BJ (cell line): ENCODE data around the gene THG1L. TPM values are rescaled to one million over a fixed set of nuclear protein-coding genes. Genes with fewer than 3 reads are reported as not detected.

Source experiments
- CTCF ChIA-PET: fragments of 350-600 bp; formaldehyde crosslinking; extraction: SDS; loops from one replicate; lab custom pipeline; 2021; ENCODE audit warnings: antibody characterized with exemption, inconsistent platforms; lab: Yijun Ruan, JAX
- POLR2A ChIA-PET: fragments of 300-600 bp; sonication (Branson Sonifier 250); formaldehyde crosslinking; extraction: SDS; loops from one replicate; lab custom pipeline; 2021; ENCODE audit warnings: antibody characterized with exemption; lab: Charles Lee
- DNase-seq: peaks from one replicate; pipeline ENCODE4 v3.0.0-alpha.2; 2011; ENCODE audit warnings: low read depth
- H3K27me3 ChIP-seq: 2 replicates; pipeline ENCODE4 v1.6.0; 2011; ENCODE audit warnings: low read length; ENCODE audit not compliant: control insufficient read depth, insufficient read depth
- H3K36me3 ChIP-seq: 2 replicates; pipeline ENCODE4 v1.5.1; 2011; ENCODE audit warnings: low read length; ENCODE audit not compliant: control insufficient read depth, insufficient read depth
- H3K4me3 ChIP-seq: 2 replicates; pipeline ENCODE4 v1.5.1; 2011; ENCODE audit warnings: low read depth, mild to moderate bottlenecking, control low read depth, low read length
- polyA plus RNA-seq: library from polyadenylated mRNA; depleted of rRNA; stranded (reverse); fragments of >200 nt; gene quantifications from 2 replicates; pipeline ENCODE4 v1.2.3, GENCODE V29; 2011; rRNA removed
- small RNA-seq: library from RNA; depleted of rRNA; stranded (forward); fragments of <200 nt; gene quantifications from one replicate; pipeline ENCODE3, GENCODE V24; 2012; ENCODE audit warnings: low replicate concordance, low read depth; ENCODE audit not compliant: insufficient read length
- TF ChIP-seq, protein P1 (sequence below): IDR thresholded peaks from 2 replicates; pipeline ENCODE4 v1.5.1; 2011; ENCODE audit warnings: low read depth, mild to moderate bottlenecking, control low read depth, inconsistent platforms, low read length, moderate library complexity; ENCODE audit not compliant: insufficient read depth

Gene THG1L
- polyA plus RNA-seq, 1 experiment, result 29.5 TPM

DNA sequence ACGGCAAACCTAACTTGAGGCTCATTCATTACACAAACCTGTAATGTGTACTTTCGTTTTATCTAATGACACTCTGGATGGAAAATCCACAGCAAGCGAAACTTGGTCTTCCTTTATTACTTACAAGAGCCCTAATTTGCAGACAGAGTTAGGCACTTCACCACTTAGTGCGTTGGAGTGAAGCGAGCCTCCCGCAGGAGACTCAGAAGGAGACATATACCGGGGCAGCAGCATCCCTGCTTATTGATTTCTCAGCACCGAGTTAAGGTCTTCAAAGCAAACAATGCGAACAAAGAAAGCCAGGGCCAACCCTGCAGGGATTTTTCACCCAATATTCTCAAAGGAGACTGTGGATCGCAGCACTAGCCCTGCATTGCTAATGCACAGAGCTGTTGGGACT lies 40.9 kb downstream of the THG1L start:
- no peak for DNase-seq
- Histone ChIP-seq H3K4me3 (no peak overlapping the region), H3K36me3 (no peaks in the 10 kb centered on the region), H3K27me3 (no peaks in the 10 kb centered on the region; the same call in 1 of the 2 replicates)
- ChIA-PET POLR2A (no interaction called here), CTCF (no interaction called here)
- TF ChIP-seq, protein P1, sequence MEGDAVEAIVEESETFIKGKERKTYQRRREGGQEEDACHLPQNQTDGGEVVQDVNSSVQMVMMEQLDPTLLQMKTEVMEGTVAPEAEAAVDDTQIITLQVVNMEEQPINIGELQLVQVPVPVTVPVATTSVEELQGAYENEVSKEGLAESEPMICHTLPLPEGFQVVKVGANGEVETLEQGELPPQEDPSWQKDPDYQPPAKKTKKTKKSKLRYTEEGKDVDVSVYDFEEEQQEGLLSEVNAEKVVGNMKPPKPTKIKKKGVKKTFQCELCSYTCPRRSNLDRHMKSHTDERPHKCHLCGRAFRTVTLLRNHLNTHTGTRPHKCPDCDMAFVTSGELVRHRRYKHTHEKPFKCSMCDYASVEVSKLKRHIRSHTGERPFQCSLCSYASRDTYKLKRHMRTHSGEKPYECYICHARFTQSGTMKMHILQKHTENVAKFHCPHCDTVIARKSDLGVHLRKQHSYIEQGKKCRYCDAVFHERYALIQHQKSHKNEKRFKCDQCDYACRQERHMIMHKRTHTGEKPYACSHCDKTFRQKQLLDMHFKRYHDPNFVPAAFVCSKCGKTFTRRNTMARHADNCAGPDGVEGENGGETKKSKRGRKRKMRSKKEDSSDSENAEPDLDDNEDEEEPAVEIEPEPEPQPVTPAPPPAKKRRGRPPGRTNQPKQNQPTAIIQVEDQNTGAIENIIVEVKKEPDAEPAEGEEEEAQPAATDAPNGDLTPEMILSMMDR, result no peak

DNA sequence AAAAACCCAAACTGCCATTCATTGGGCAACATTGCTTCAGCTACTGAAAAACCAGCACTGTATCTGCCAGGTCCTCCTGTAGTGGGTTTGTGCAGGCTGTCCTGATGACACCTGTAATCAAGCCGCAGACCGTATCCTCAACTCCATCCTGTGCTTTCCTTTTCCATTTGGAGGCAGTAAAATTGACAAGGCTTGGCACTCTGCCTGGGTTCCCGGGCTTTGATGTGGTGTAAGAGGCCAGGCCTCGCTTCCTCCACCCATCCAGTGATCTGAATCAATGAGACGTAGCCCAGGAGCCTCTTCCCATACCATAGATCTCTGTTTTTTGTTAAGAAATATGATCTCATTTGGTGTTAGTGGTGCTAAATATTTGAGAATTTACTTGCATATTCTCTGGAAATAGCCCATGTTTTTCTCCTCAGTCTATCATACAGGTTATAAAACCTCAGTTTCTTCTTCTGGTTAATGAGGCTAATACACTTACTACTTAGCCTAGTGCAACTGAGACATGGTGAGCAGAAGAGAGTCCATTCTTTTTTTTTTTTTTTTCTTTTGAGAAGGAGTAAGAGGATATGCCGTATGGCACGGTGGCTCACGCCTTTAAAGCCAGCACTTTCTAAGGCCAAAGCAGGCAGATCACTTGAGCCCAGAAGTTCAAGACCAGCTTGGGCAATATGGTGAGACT lies 47.0 kb downstream of the THG1L start:
- DNase-seq, result peak; percentile 4
- TF ChIP-seq, protein P1, result no peak
- CTCF ChIA-PET, result interaction anchor here (1.3 to 2.0 kb wide), 2 partner anchors 10 to 15 kb away, joined by 3 to 11 read pairs; no protein-coding TSS in a partner anchor
- H3K36me3 ChIP-seq, result no peaks in the 10 kb centered on the region
- H3K27me3 ChIP-seq, result no peaks in the 10 kb centered on the region
- H3K4me3 ChIP-seq, result no peak overlapping the region
- POLR2A ChIA-PET, result no interaction called here

DNA sequence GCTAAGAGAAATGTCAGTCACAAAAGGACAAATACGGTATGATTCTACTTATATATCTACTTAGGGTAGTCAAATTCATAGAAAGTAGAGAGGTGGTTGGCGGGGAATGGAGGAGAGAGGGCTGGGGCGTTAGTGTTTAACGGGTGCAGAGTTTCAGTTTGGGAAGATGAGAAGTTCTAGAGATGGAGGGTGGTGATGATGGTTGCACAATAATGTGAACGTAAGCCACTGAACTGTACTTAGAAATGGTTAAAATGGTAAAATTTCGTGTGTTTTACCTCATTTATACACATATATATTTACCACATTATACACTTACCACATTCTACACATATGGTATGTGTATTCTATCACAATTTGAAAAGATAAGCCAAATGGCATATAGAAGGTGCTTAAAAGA lies 48.0 kb downstream of the THG1L start:
- Histone ChIP-seq H3K27me3 (no peaks in the 10 kb centered on the region), H3K4me3 (no peak overlapping the region), H3K36me3 (no peaks in the 10 kb centered on the region; the same call in 1 of the 2 replicates)
- ChIA-PET POLR2A (no interaction called here), CTCF (no interaction called here)
- no peak for DNase-seq
- TF ChIP-seq, protein P1, result no peak

DNA sequence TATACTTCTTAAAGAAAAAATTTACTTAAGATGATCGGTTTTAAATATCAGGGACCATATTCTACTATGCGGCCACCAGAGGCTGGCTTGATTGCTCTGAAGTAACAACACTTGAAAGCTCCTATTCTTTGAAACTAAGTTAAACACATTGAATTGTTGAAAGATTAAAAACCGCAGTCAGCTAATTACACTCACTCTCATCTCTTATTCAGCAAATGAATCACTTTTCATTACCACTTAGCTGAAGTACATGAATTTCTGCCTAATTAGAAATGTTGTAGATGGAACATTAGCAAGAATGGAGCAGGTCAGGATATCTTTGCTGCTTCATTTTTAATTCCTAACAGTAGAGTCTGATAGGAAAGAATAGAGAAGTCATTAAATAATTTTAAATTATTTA lies 54.6 kb downstream of the THG1L start:
- TF ChIP-seq, protein P1, result no peak
- no peak overlapping the region for H3K4me3 ChIP-seq
- CTCF ChIA-PET, result no interaction called here
- DNase-seq, result no peak
- no peaks in the 10 kb centered on the region for H3K27me3 ChIP-seq
- H3K36me3 ChIP-seq, result peaks cover 6% of the 10 kb centered on the region
- POLR2A ChIA-PET, result no interaction called here

Small RNAs within 50 kb of the gene (small RNA-seq; reads per million reads assigned to genes)
- not detected for gene AC026407.1

Other genes starting within 250 kb of the THG1L start
- gene ADAM19, start 155.6 kb upstream of the THG1L start, polyA plus RNA-seq, result 57.5 and 68.3 TPM in 2 replicates
- 0.07 TPM in 2 replicates for gene SOX30, start 79.0 kb upstream of the THG1L start, polyA plus RNA-seq
- gene C5orf52, start 59.9 kb upstream of the THG1L start, polyA plus RNA-seq, result not detected in 2 replicates
- 2.4 and 3.2 TPM in 2 replicates for gene LSM11, start 12.3 kb downstream of the THG1L start, polyA plus RNA-seq
- 93.2 and 164 TPM in 2 replicates for gene CLINT1, start 127.7 kb downstream of the THG1L start, polyA plus RNA-seq